Neural progenitor cell (in vitro differentiated cells): ENCODE data around the gene ARHGAP24. TPM values are rescaled to one million over a fixed set of nuclear protein-coding genes. Genes with fewer than 3 reads are reported as not detected.
A peak's percentile ranks its signal among the peaks of the same experiment; 100 is the strongest.
"Not testable (repeated sequence)": the region's sequence is repeated elsewhere in the genome, so short reads cannot be mapped to it uniquely, and the experiment has no call there.

Source experiments
- DNase-seq: peaks from one replicate; pipeline ENCODE4 v3.0.0-alpha.2; 2016; ENCODE audit warnings: low spot score
- H2AFZ ChIP-seq: fragments of 200-600 bp; sonication (generic); replicated peaks from 2 replicates; pipeline ENCODE4 v1.6.1; 2016; ENCODE audit warnings: antibody characterized with exemption
- H3F3A ChIP-seq: fragments of 200-600 bp; sonication (generic); 2 replicates; pipeline ENCODE4 v1.6.1; 2016; ENCODE audit warnings: antibody characterized with exemption, low read depth
- H3K27ac ChIP-seq: fragments of 200-600 bp; sonication (generic); 2 replicates; pipeline ENCODE4 v1.5.1; 2016; ENCODE audit warnings: mild to moderate bottlenecking
- H3K27me3 ChIP-seq: fragments of 200-600 bp; sonication (generic); 2 replicates; pipeline ENCODE4 v1.6.1; 2016; ENCODE audit warnings: mild to moderate bottlenecking, moderate library complexity
- H3K36me3 ChIP-seq: fragments of 200-600 bp; sonication (generic); 2 replicates; pipeline ENCODE4 v1.5.1; 2016
- H3K4me1 ChIP-seq: fragments of 200-600 bp; sonication (generic); 2 replicates; pipeline ENCODE4 v1.6.1; 2016; ENCODE audit warnings: mixed run types
- H3K4me2 ChIP-seq: fragments of 200-600 bp; sonication (generic); 2 replicates; pipeline ENCODE4 v1.6.1; 2016
- H3K4me3 ChIP-seq: fragments of 200-600 bp; sonication (generic); 2 replicates; pipeline ENCODE4 v1.5.1; 2016
- H3K79me2 ChIP-seq: fragments of 200-600 bp; sonication (generic); 2 replicates; pipeline ENCODE4 v1.6.1; 2016; ENCODE audit warnings: low read depth
- H3K9ac ChIP-seq: fragments of 200-600 bp; sonication (generic); 2 replicates; pipeline ENCODE4 v1.6.1; 2016
- H3K9me3 ChIP-seq: fragments of 200-600 bp; sonication (generic); 2 replicates; pipeline ENCODE4 v1.5.1; 2016; ENCODE audit warnings: low read depth
- H4K20me1 ChIP-seq: fragments of 200-600 bp; sonication (generic); 2 replicates; pipeline ENCODE4 v1.6.1; 2016; ENCODE audit warnings: low read depth
- H3K27ac Mint-ChIP-seq: 3 replicates; pipeline ENCODE4 v1.8.0; 2021; ENCODE audit warnings: mixed read lengths
- H3K27me3 Mint-ChIP-seq: 2 replicates; pipeline ENCODE4 v1.8.0; 2022; ENCODE audit warnings: low read depth, mild to moderate bottlenecking, inconsistent platforms, moderate library complexity, mixed read lengths; ENCODE audit not compliant: insufficient read depth
- H3K36me3 Mint-ChIP-seq: 3 replicates; pipeline ENCODE4 v1.8.0; 2021; ENCODE audit warnings: mixed read lengths
- H3K4me1 Mint-ChIP-seq: 3 replicates; pipeline ENCODE4 v1.8.0; 2021; ENCODE audit warnings: mixed read lengths
- H3K4me3 Mint-ChIP-seq: 3 replicates; pipeline ENCODE4 v1.8.0; 2021; ENCODE audit warnings: mild to moderate bottlenecking, moderate library complexity, mixed read lengths
- H3K9me3 Mint-ChIP-seq: 3 replicates; pipeline ENCODE4 v1.8.0; 2020; ENCODE audit warnings: mixed read lengths
- EZH2 ChIP-seq: fragments of 200-600 bp; sonication (generic); IDR thresholded peaks from 2 replicates; pipeline ENCODE4 v1.6.1; 2017; ENCODE audit warnings: antibody characterized with exemption, mild to moderate bottlenecking, moderate library complexity
- EZH2phosphoT487 ChIP-seq: fragments of 200-600 bp; sonication (generic); IDR thresholded peaks from 2 replicates; pipeline ENCODE4 v1.6.1; 2017; ENCODE audit warnings: antibody characterized with exemption
- total RNA-seq: library from RNA; depleted of rRNA; stranded (reverse); fragments of >200 nt; gene quantifications from 2 replicates; pipeline ENCODE4 v1.2.3, GENCODE V29; 2015; ENCODE audit warnings: low replicate concordance
- TF ChIP-seq, protein P1 (sequence below): fragments of 200-600 bp; sonication (generic); IDR thresholded peaks from 2 replicates; pipeline ENCODE4 v1.5.1; 2017; ENCODE audit warnings: antibody characterized with exemption, mild to moderate bottlenecking

Gene ARHGAP24
- total RNA-seq, 1 donor from 2014 or later, result 2.2 TPM

DNA sequence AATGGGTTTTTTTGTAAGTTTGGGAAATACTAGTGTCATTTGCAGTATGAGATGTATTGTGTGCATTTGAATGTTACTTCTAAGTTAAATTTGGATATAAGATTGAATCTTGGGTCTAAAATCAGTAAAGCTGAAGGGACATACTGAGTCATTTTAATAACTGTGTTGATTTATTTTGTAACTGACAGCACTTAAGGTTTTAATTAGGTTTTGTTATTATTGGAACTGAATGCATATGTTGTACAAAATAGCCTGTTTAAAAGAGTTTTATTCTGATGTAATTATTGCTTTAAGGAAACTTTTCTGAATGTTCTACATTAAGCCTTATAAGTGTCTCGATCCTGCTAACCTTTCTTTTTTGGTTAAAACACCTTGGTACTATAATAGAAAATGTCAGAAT, 488.3 kb downstream of the ARHGAP24 start:
- no peak overlapping the region for H3K27ac ChIP-seq
- Mint-ChIP-seq H3K4me3 (no peak overlapping the region), H3K27ac (no peak overlapping the region), H3K27me3 (no peaks in the 10 kb centered on the region), H3K36me3 (peaks cover 2% of the 10 kb centered on the region), H3K9me3 (peaks cover 4% of the 10 kb centered on the region), H3K4me1 (peaks cover 3% of the 10 kb centered on the region)
- H3K9me3 ChIP-seq, result no peaks in the 10 kb centered on the region
- H3K27me3 ChIP-seq, result no peaks in the 10 kb centered on the region
- H3K4me3 ChIP-seq, result no peak overlapping the region
- H4K20me1 ChIP-seq, result no peaks in the 10 kb centered on the region
- H3K4me1 ChIP-seq, result no peaks in the 10 kb centered on the region
- H3K4me2 ChIP-seq, result no peak overlapping the region
- H3K9ac ChIP-seq, result no peak overlapping the region
- TF ChIP-seq, protein P1, sequence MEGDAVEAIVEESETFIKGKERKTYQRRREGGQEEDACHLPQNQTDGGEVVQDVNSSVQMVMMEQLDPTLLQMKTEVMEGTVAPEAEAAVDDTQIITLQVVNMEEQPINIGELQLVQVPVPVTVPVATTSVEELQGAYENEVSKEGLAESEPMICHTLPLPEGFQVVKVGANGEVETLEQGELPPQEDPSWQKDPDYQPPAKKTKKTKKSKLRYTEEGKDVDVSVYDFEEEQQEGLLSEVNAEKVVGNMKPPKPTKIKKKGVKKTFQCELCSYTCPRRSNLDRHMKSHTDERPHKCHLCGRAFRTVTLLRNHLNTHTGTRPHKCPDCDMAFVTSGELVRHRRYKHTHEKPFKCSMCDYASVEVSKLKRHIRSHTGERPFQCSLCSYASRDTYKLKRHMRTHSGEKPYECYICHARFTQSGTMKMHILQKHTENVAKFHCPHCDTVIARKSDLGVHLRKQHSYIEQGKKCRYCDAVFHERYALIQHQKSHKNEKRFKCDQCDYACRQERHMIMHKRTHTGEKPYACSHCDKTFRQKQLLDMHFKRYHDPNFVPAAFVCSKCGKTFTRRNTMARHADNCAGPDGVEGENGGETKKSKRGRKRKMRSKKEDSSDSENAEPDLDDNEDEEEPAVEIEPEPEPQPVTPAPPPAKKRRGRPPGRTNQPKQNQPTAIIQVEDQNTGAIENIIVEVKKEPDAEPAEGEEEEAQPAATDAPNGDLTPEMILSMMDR, result no peak
- no peak for TF ChIP-seq EZH2phosphoT487
- no peak for TF ChIP-seq EZH2
- H2AFZ ChIP-seq, result no peak overlapping the region
- H3K79me2 ChIP-seq, result no peaks in the 10 kb centered on the region
- H3K36me3 ChIP-seq, result no peaks in the 10 kb centered on the region
- H3F3A ChIP-seq, result no peaks in the 10 kb centered on the region
- no peak for DNase-seq

DNA sequence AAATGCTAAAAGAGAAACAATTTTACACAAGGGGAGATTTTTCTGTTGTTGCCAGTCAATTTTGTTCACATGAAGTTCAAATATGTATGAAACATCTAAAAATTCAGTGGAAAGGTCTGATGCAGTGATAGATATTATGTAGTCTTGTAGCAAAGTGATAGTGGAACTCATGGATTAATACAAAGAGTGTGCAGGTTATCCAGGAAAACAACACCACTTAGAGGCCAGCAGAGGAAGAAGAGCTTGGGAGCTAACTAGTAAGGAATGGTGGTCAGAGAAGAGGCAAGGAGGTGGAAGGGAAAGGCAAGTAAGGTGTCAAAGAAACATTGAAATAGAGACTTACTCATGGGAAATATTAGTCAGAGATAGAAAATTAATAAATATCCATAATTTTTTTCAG, 489.3 kb downstream of the ARHGAP24 start:
- no peak for DNase-seq
- H3K9me3 ChIP-seq, result no peaks in the 10 kb centered on the region
- H3K79me2 ChIP-seq, result no peaks in the 10 kb centered on the region
- peaks cover 6% of the 10 kb centered on the region for H3K4me1 Mint-ChIP-seq
- no peak overlapping the region for H3K27ac ChIP-seq
- no peaks in the 10 kb centered on the region for H3K27me3 Mint-ChIP-seq
- no peak overlapping the region for H3K4me3 Mint-ChIP-seq
- H3K27ac Mint-ChIP-seq, result no peak overlapping the region
- peaks cover 4% of the 10 kb centered on the region for H3K9me3 Mint-ChIP-seq
- no peaks in the 10 kb centered on the region for H3F3A ChIP-seq
- no peak overlapping the region for H3K4me3 ChIP-seq
- no peak overlapping the region for H3K9ac ChIP-seq
- H3K36me3 Mint-ChIP-seq, result peaks cover 2% of the 10 kb centered on the region
- no peaks in the 10 kb centered on the region for H4K20me1 ChIP-seq
- H3K27me3 ChIP-seq, result no peaks in the 10 kb centered on the region
- no peak overlapping the region for H3K4me2 ChIP-seq
- H3K36me3 ChIP-seq, result no peaks in the 10 kb centered on the region
- TF ChIP-seq, protein P1, result peak; percentile 31
- no peak for TF ChIP-seq EZH2
- no peak overlapping the region for H2AFZ ChIP-seq
- H3K4me1 ChIP-seq, result no peaks in the 10 kb centered on the region

DNA sequence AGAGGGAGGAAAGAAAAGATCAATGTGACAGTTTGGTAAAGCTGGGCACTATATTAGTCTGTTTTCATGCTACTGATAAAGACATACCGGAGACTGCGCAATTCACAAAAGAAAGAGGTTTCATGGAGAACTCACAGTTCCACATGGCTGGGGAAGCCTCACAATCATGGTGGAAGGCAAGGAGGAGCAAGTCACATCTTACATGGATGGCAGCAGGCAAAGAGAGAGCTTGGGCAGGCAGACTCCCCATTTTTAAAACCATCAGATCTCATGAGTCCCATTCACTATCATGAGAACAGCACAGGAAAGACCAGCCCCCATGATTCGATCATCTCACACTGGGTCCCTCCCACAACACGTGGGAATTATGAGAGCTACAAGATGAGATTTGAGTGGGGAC, 490.1 kb downstream of the ARHGAP24 start:
- not testable (repeated sequence) for H3K27ac ChIP-seq, H3K27me3 Mint-ChIP-seq, H3K4me3 Mint-ChIP-seq, H3K4me2 ChIP-seq, H3K4me1 ChIP-seq, H3K36me3 ChIP-seq, H4K20me1 ChIP-seq, H3K36me3 Mint-ChIP-seq, H3K9ac ChIP-seq, H3K4me1 Mint-ChIP-seq, H3K79me2 ChIP-seq, H3F3A ChIP-seq, DNase-seq, H3K27me3 ChIP-seq, H3K4me3 ChIP-seq, H2AFZ ChIP-seq, H3K9me3 ChIP-seq, H3K9me3 Mint-ChIP-seq, H3K27ac Mint-ChIP-seq

DNA sequence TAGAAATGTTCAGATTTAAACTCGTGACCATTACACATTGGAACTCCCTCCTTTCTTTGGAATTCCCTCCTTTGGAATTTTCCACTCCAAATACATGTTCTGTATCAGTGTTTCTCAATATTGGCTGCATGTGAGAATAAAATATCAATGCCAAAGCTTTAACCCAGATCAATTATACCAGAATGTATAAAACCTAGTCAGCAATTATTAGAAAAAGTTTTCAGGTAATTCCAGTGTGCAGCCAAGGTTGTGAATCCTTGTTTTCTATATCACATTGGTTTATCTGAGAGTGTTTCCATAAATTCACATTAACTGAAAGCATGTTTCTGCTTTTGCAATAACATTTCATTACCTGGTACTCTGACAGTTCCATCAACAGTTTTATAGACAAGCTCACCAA, 490.6 kb downstream of the ARHGAP24 start:
- Histone ChIP-seq H3K9ac (no peak overlapping the region), H3F3A (no peaks in the 10 kb centered on the region), H3K36me3 (no peaks in the 10 kb centered on the region), H2AFZ (no peak overlapping the region), H4K20me1 (no peaks in the 10 kb centered on the region), H3K79me2 (no peaks in the 10 kb centered on the region), H3K4me2 (no peak overlapping the region), H3K27me3 (no peaks in the 10 kb centered on the region), H3K4me3 (no peak overlapping the region), H3K27ac (no peak overlapping the region), H3K4me1 (no peaks in the 10 kb centered on the region), H3K9me3 (no peaks in the 10 kb centered on the region)
- H3K4me1 Mint-ChIP-seq, result peaks cover 6% of the 10 kb centered on the region
- no peaks in the 10 kb centered on the region for H3K27me3 Mint-ChIP-seq
- no peak for DNase-seq
- TF ChIP-seq, protein P1, result no peak
- TF ChIP-seq EZH2 (no peak), EZH2phosphoT487 (no peak)
- H3K27ac Mint-ChIP-seq, result no peak overlapping the region
- peaks cover 2% of the 10 kb centered on the region for H3K36me3 Mint-ChIP-seq
- no peak overlapping the region for H3K4me3 Mint-ChIP-seq
- peaks cover 4% of the 10 kb centered on the region for H3K9me3 Mint-ChIP-seq
